Esophagus squamous epithelium (tissue), 5 donors: ENCODE data around the gene INPP4B. TPM values are rescaled to one million over a fixed set of nuclear protein-coding genes. Genes with fewer than 3 reads are reported as not detected.

Source experiments
- DNase-seq: peaks from one replicate; lab custom pipeline; 2025; lab: John Stamatoyannopoulos, UW
- H3K27ac ChIP-seq, 4 donors: fragments of 200-600 bp; sonication (generic); one replicate each; pipeline ENCODE4 v1.5.1; 2016 to 2019; ENCODE audit warnings: mild to moderate bottlenecking in 1 of 4
- H3K27me3 ChIP-seq, 4 donors: fragments of 200-600 bp; sonication (generic); 1 replicate in 3 of 4; 2 replicates in 1 of 4; pipeline versions ENCODE4 v1.5.1 to v1.6.0; 2017 to 2021; ENCODE audit warnings: antibody characterized with exemption in 1 of 4
- H3K36me3 ChIP-seq, 3 donors: fragments of 200-600 bp; sonication (generic); one replicate each; pipeline ENCODE4 v1.5.1; 2016 to 2019
- H3K4me1 ChIP-seq, 3 donors: fragments of 200-600 bp; sonication (generic); one replicate each; pipeline ENCODE4 v1.5.1; 2017 to 2019
- H3K4me3 ChIP-seq, 4 donors: fragments of 200-600 bp; sonication (generic); 1 replicate in 3 of 4; 2 replicates in 1 of 4; pipeline ENCODE4 v1.5.1; 2016 to 2019; ENCODE audit warnings: mild to moderate bottlenecking in 2 of 4, moderate library complexity in 1 of 4
- H3K9me3 ChIP-seq, 3 donors: fragments of 200-600 bp; sonication (generic); one replicate each; pipeline ENCODE4 v1.5.1; 2016 to 2019
- CTCF ChIP-seq, 6 experiments: fragments of 450-650 bp in 4 of 6; fragments of 200-600 bp in 2 of 6; sonication (generic) in 2 of 6; IDR thresholded peaks; one replicate each; pipeline ENCODE4 v1.5.1; 2016 to 2019; ENCODE audit warnings: antibody characterized with exemption in 6 of 6, mild to moderate bottlenecking in 4 of 6, moderate library complexity in 4 of 6
- POLR2A ChIP-seq, 4 donors: fragments of 450-650 bp; IDR thresholded peaks; one replicate each; pipeline ENCODE4 v1.6.1; 2017; ENCODE audit warnings: antibody characterized with exemption in 4 of 4, mild to moderate bottlenecking in 4 of 4, moderate library complexity in 3 of 4
- WGBS, 2 donors: methylation state at CpG; one replicate each; pipeline ENCODE4 v1.1.5; 2018; 5-methylcytosine and 5-hydroxymethylcytosine counted together
- intact Hi-C: fragments of 100-400 bp; cut with DNase I; formaldehyde crosslinking; loops from one replicate; pipeline ENCODE4 v1.15.0; 2022
- total RNA-seq, 4 donors: library from RNA; depleted of rRNA; stranded (reverse); fragments of >200 nt; gene quantifications; one replicate each; pipeline ENCODE4 v1.1.0, GENCODE V29; 2016
- donor health status: DM: yes; HTN: yes; CAD: no.

The INPP4B gene
- total RNA-seq, 4 donors from 2014 or later = 14.3 to 49.7 (median 21.3) TPM

- intact Hi-C loops = no loop called here
- H3K27me3 ChIP-seq = no peaks in the 10 kb centered on the region
- no peak for TF ChIP-seq POLR2A (IDR thresholded peaks at IDR 0.05)
- TF ChIP-seq CTCF (IDR thresholded peaks at IDR 0.05) = no peak
- no peaks in the 10 kb centered on the region for H3K36me3 ChIP-seq
- no peaks in the 10 kb centered on the region for H3K9me3 ChIP-seq
- no peaks in the 10 kb centered on the region for H3K4me1 ChIP-seq
- H3K27ac ChIP-seq = no peak overlapping the region
- H3K4me3 ChIP-seq = no peak overlapping the region
- DNase-seq = no peak
These were observed 620.1 kb downstream of the INPP4B start for GRCh38 chr4:142226014-142226413.

DNA sequence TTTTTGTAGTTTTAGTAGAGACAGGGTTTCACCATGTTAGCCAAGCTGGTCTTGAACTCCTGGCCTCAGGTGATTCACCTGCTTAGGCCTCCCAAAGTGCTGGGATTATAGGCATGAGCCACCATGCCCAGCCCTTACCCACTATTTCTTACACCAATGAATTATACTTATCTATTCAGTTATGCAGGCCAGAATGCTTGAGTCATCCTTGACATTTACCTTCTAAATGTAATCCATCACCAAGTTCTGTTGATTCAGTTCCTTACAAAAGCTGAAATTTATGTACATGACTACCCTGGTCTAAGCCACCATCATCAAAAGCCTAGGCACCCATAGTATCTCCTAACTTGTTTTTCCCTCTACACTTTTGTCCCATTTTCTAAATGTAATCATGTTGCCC is 624.0 kb downstream of the INPP4B start:
- no peak for DNase-seq
- intact Hi-C loops = no loop called here
- H3K4me3 ChIP-seq = no peak overlapping the region
- H3K27me3 ChIP-seq = no peaks in the 10 kb centered on the region
- no peak for TF ChIP-seq POLR2A (IDR thresholded peaks at IDR 0.05)
- no peak for TF ChIP-seq CTCF (IDR thresholded peaks at IDR 0.05)
- no peaks in the 10 kb centered on the region for H3K36me3 ChIP-seq
- H3K27ac ChIP-seq = no peak overlapping the region
- H3K4me1 ChIP-seq = no peaks in the 10 kb centered on the region
- H3K9me3 ChIP-seq = no peaks in the 10 kb centered on the region

DNA sequence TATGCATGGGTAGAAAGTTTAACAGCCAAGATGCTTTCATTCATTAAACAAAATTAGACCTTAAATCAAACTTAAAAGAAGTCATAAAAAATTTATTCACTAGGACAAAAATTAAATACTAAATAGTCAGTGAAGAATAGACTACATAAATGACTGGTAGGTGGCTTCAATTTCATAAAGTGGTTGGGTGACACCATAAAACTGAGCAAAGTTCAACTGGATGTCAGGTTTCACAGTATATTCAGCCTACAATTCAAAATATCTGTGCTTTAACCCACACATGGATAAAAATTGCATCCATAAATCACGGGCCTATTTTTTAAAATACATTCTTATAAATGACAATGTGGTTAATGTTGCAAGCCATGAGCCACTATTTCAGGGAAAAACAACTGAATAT is 627.4 kb downstream of the INPP4B start:
- intact Hi-C loops = no loop called here
- DNase-seq = no peak
- Histone ChIP-seq H3K4me3 (no peak overlapping the region), H3K27ac (no peak overlapping the region), H3K27me3 (no peaks in the 10 kb centered on the region), H3K9me3 (no peaks in the 10 kb centered on the region), H3K36me3 (no peaks in the 10 kb centered on the region), H3K4me1 (no peaks in the 10 kb centered on the region)
- no peak for TF ChIP-seq CTCF (IDR thresholded peaks at IDR 0.05)
- TF ChIP-seq POLR2A (IDR thresholded peaks at IDR 0.05) = no peak
- 62 to 68% methylated on average over 1 of the region's 1 CpG for WGBS, 2 donors

DNA sequence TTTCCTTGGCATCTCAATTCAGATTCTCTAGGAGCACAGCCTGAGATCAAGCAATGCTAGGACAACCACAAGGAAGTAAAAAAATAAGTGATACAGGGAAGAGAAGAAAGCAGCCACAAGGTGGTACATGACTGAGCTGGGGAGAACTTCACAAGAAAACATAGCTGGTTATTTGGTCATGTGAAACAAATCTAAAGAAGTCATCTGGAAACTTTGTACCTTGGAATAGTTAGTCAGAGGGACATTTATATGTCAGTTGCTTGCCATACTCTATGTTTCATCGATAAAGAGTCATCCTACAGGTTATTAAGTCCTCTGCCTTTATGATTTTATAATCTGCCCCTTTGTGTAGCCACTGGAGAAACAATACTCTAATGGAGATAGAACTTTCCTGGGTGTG is 634.7 kb downstream of the INPP4B start:
- H3K27ac ChIP-seq = no peak overlapping the region
- H3K9me3 ChIP-seq = no peaks in the 10 kb centered on the region
- 86 to 89% methylated on average over 1 of the region's 1 CpG for whole genome bisulfite sequencing, 2 donors
- no peak for TF ChIP-seq POLR2A (IDR thresholded peaks at IDR 0.05)
- H3K36me3 ChIP-seq = no peaks in the 10 kb centered on the region
- H3K4me3 ChIP-seq = no peak overlapping the region
- H3K4me1 ChIP-seq = no peaks in the 10 kb centered on the region
- no peak for DNase-seq
- intact Hi-C loops = no loop called here
- no peaks in the 10 kb centered on the region for H3K27me3 ChIP-seq

DNA sequence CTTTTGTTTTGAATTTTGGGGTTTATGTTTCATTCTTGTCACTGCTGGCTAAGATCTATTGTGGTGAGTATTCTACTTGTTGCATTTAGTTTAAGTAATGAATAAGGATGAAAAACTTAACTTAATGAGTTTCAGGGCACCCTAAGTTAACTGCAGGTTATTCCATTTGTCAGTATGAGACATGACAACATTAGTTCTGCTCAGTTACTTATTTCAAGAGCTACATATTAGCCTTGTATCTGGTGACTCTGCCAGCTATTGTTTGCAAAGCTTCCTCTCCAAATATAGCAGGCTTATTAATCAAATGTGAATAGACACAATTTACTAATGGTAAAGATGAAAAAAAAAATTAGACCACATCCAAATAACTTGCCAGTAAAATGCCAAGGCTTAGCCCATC is 642.6 kb downstream of the INPP4B start:
- Histone ChIP-seq H3K9me3 (no peaks in the 10 kb centered on the region), H3K27me3 (no peaks in the 10 kb centered on the region), H3K36me3 (no peaks in the 10 kb centered on the region), H3K27ac (no peak overlapping the region), H3K4me3 (no peak overlapping the region), H3K4me1 (no peaks in the 10 kb centered on the region)
- intact Hi-C loops = no loop called here
- TF ChIP-seq POLR2A (IDR thresholded peaks at IDR 0.05) (no peak), CTCF (IDR thresholded peaks at IDR 0.05) (no peak)
- no peak for DNase-seq
